GM12891 (cell line): ENCODE results near the gene SPPL3.

Source experiments
- DNase-seq: peaks from one replicate; pipeline ENCODE4 v3.0.0; 2011; ENCODE audit warnings: low spot score; ENCODE audit not compliant: insufficient read length
- FAIRE-seq: peaks from 2 replicates; lab custom pipeline; 2011; peaks lifted over from hg19 to GRCh38; lab: Jason Lieb, UNC
- PAX5 ChIP-seq: IDR thresholded peaks from 2 replicates; pipeline ENCODE4 v1.6.1; 2011; ENCODE audit warnings: low read length, moderate library complexity, mild to moderate bottlenecking; ENCODE audit not compliant: insufficient read depth, severe bottlenecking
- POLR2A ChIP-seq: IDR thresholded peaks from 2 replicates; pipeline ENCODE4 v1.6.1; 2011; ENCODE audit warnings: low read depth, low read length, control low read depth
- POLR2AphosphoS5 ChIP-seq: IDR thresholded peaks from 2 replicates; pipeline ENCODE4 v1.6.1; 2011; ENCODE audit warnings: low read depth, low read length, control low read depth
- POU2F2 ChIP-seq: IDR thresholded peaks from 2 replicates; pipeline ENCODE4 v1.6.1; 2011; ENCODE audit warnings: low read depth, mild to moderate bottlenecking, control low read depth, low read length, moderate library complexity
- SPI1 ChIP-seq: IDR thresholded peaks from 2 replicates; pipeline ENCODE4 v1.6.1; 2011; ENCODE audit warnings: low read depth, low read length, control low read depth
- TAF1 ChIP-seq: IDR thresholded peaks from 2 replicates; pipeline ENCODE4 v1.6.1; 2011; ENCODE audit warnings: low read depth, low read length, control low read depth

SPPL3 gene

DNA sequence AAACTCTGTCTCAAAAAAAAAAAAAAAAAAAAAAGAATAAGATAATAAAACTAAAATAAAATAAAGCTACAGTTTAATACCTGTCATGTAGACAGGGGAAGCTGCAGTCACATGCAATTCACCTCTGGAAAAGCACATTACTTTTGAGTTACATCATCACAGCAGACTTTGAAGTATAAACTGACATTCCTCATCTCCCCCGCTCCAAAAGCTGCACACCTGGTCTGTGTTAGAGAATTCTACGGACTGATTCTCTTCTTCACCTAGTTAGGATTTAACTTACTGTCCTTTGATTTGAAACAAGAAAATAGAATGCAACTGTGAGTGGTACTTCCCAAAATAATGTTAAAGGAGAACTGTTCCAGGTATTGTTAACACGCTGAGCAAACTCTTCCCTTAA, 25.1 kb downstream of the SPPL3 start:
- no peak for FAIRE-seq
- TF ChIP-seq TAF1: no peak
- no peak for TF ChIP-seq POLR2AphosphoS5
- TF ChIP-seq POLR2A: no peak
- TF ChIP-seq PAX5: no peak
- no peak for TF ChIP-seq SPI1
- no peak for TF ChIP-seq POU2F2
- no peak for DNase-seq

DNA sequence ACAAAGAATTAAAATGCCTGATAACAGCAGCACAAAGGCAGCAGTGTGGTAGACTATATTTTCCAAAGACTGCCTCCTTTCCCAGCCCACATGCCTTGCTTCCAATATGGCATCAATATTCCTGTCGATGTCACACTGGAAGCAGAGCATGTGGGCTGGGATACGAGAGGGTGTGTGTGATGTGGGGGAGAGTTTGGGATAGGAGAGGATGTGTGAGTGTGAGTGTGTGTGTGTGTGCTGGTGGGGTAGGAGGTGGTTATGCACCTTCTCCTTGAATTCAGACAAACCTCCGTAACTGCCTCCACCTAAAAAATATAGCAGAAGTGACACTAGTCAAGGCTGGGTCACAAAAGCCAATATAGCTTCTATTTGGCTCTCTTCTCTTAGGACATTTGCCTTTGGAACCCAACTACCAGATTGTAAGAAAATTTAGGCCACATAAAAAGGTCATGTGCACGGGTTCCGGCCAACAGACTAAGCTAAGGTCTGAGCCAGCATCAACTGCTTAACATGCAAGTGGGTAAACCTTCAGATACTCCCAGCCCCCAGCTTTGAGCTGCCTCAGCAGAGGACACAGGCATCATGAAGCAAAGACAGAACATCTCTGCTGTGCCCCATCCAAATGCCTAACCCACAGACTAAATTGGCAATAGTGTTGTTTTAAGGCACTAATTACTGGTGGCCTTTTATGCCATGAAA, 29.5 kb downstream of the SPPL3 start:
- TF ChIP-seq POU2F2: no peak
- no peak for TF ChIP-seq TAF1
- no peak for TF ChIP-seq POLR2A
- no peak for TF ChIP-seq PAX5
- no peak for TF ChIP-seq POLR2AphosphoS5
- no peak for TF ChIP-seq SPI1
- FAIRE-seq (no peak), DNase-seq (no peak)

DNA sequence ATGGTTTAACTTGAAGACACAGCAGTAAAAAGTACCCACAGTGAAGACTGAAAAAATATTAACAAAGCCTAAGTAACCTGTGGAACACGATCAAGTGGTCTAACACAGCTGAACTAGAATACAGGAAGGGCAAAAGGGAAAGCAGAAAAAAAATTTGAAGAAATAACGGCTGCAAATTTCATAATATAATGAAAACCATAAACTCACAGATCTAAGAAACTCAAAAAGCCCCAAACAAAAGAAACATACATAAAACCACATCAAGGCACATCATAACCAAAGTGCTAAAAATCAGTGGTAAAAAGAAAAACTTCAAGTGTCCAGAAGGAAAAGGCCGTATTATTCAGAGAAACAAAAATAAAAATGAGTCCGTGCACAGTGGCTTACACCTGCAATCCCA, 30.9 kb downstream of the SPPL3 start:
- FAIRE-seq (no peak), DNase-seq (no peak)
- TF ChIP-seq POLR2AphosphoS5: no peak
- TF ChIP-seq POU2F2: no peak

DNA sequence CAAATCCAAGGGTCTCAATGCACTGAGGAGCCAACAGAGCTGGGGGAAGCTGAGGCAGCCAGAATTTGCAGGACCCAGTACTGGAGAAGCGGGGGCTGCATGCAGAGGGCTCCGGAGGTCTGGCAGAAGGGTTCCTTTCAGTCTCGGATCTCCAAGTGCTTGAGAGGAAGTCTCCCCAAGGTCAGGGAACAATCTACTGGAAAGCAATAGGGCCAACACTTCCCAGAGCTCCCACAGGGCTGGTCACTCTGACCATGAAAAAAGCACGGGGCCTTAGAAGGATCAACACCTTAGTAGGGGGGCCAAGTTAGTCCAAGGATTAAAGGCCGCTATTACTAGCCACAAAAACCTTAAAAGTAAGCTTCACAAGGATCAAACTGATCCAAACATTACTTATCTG, 31.7 kb downstream of the SPPL3 start:
- DNase-seq (no peak), FAIRE-seq (no peak)
- TF ChIP-seq PAX5 (no peak), TAF1 (no peak), POLR2A (no peak), POLR2AphosphoS5 (no peak), SPI1 (no peak), POU2F2 (no peak)

DNA sequence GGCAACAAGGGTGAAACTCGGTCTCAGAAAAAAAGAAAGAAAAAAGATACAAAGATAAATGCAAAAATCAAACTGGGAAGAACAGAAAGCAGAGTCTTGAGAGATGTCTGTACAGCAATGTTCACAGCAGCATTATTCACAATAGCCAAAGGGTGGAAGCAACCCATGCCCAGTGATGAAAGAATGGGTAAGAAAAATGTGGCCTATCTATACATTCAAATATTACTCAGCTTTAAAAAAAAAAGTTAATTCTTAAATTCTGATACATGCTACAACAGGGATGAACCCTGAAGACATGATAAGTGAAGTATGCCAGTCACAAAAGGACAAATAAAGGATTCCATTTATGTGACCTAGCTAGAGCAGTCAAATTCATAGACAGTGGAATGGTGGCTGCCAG, 33.7 kb downstream of the SPPL3 start:
- no peak for TF ChIP-seq POLR2AphosphoS5
- TF ChIP-seq SPI1: no peak
- no peak for TF ChIP-seq POLR2A
- FAIRE-seq: no peak
- DNase-seq: no peak

DNA sequence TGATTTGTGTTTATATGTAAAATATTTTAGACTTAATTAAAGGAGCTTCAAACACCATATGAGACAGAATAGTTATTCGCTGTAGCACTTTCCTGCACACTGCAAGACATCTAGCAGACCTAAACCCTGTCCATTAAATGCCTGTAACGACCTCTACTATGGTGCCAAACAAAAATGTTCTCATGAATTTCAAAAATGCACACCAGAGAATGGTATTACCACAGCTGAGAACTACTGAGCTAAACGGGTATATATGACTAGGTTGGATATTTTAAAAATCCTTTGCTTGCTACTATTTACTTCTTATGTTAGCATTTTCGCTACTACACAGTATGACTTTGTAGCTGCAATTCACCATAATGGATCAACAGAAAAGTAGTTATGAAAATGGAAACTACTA, 34.8 kb downstream of the SPPL3 start:
- DNase-seq: no peak
- peak; percentile 55 for FAIRE-seq
- no peak for TF ChIP-seq TAF1
- no peak for TF ChIP-seq POU2F2
- TF ChIP-seq PAX5: no peak
- no peak for TF ChIP-seq POLR2AphosphoS5
- no peak for TF ChIP-seq SPI1
- no peak for TF ChIP-seq POLR2A

DNA sequence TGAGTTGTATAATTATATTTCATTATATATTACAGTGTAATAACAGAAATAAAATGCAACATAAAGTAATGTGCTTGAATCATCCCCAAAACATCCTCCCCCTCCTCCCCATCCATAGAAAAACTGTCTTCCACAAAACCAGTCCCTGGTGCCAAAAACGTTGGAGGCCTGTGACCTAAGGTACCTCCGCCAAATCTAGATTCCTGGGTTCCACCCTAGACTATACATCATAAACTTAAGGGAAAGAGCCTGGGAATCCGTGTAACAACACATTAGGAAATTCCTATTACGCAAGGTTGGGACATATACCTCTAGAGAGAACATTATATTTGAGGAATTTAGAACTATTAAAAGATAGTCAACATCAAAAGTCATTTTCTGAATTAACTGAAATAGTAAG, 38.0 kb downstream of the SPPL3 start:
- no peak for FAIRE-seq
- no peak for TF ChIP-seq POU2F2
- no peak for TF ChIP-seq POLR2AphosphoS5
- no peak for TF ChIP-seq PAX5
- no peak for DNase-seq

DNA sequence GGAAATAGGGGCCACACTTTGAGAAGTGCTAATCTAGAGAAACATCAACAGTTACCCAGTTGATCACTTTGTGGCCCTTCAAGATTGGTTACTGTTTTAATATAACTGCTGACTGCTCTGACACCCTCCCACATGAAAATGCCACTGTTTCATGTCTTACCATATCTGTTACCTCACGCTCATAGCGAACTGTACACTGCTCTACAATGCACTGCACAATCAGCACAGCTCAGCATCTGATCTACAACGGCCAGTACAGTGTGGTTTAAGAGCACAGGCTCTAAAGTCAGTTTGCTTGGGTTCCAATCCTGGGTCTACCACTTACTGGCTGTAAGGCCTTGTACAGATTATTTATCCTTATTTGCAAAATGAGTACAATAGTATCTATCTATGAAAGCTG, 39.1 kb downstream of the SPPL3 start:
- TF ChIP-seq SPI1: no peak
- no peak for TF ChIP-seq TAF1
- TF ChIP-seq POLR2A: no peak
- no peak for TF ChIP-seq POU2F2
- no peak for TF ChIP-seq PAX5
- TF ChIP-seq POLR2AphosphoS5: no peak
- FAIRE-seq (peak; percentile 48), DNase-seq (no peak)

DNA sequence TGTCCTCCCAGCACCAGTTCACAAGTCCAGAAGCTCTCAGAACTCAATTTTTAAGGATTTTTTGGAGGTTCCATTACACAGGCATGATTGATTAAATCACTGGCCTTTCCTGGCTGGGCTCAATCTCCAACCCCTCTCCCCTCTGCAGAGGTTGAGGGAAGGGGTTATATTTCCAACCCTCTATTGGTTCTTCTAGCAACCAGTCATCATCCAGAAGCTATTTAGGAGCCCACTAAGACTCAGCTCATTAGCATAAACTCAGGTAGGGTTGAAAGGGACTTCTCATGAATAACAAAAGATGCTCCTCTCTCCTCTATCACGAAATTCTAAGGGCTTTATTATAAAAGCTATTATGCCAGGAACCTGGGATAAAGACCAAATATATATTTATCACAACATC, 41.5 kb downstream of the SPPL3 start:
- DNase-seq (no peak), FAIRE-seq (no peak)
- TF ChIP-seq PAX5: no peak
- no peak for TF ChIP-seq TAF1
- TF ChIP-seq POLR2A: no peak
- no peak for TF ChIP-seq POU2F2
- no peak for TF ChIP-seq SPI1
- TF ChIP-seq POLR2AphosphoS5: no peak

DNA sequence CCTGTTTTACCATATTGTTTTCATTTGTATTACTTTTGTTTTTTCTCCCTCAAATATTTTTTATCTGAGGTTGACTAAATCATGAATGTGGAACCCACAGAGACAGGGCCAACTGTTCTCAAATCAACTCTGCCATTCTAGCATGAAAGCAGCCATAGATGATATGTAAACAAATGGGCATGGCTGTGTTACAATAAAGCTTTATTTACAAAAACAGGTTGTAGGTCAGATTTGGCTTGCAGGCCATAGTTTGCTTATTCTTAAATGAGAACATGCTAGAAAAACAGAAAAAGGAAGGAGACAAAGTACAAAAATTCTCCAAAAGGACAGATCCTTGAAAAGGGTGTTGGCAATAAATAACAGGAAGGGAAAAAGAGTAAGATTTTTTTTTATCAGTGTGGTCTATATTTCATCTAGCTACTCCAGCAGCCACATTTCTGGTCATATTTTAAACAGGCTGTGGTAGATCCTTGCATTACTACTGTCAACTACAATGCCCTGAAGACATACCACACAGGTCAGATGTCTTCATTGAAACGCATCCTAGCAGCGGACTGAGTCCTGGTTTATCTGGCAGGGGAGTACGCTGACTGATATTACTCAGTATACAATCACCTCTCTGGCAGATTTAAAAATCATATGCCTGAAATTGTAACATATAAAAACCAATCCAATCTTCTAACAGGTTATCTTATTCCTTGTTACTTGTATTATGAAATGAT, 42.9 kb downstream of the SPPL3 start:
- FAIRE-seq (no peak), DNase-seq (no peak)
- TF ChIP-seq TAF1 (no peak), POLR2AphosphoS5 (no peak), SPI1 (no peak), POLR2A (no peak), POU2F2 (no peak), PAX5 (no peak)
